ENCODE data around the gene TRMT6.

TRMT6 gene

DNA sequence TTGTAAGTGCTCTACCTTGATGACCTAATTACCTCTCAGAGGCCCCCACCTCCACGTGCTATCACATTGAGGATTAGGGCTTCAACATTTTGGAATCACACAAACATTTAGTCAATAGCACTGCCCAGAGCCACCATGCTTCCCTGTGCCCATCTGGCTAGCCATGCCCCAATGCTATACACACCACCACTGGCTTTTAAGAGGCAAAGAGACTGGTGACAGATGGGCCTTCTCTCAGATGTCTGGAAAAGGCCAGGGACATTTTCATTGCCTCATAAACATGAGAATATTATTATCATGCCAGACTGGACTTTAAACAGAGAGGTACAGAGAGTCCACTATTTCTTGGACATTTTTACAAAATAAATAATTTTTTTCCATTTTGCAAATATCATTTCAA lies 29.8 kb downstream of the TRMT6 start:
- no peak overlapping the region for H3K56ac ChIP-seq (ENCODE audit: low read length)
- no peak overlapping the region for H3K4me2 ChIP-seq (ENCODE audit: low read length)
- H3K9ac ChIP-seq (ENCODE audit: low read length) = no peak overlapping the region
- WGBS (ENCODE audit: extremely low coverage, insufficient coverage, low lambda C conversion rate) = no CpG with 5 or more reads among the region's 1 CpG
- H3K79me2 ChIP-seq (ENCODE audit: control insufficient read depth, insufficient read depth, low read length) = no peaks in the 10 kb centered on the region
- H3K27ac ChIP-seq (ENCODE audit: low read depth, low read length) = no peak overlapping the region
- H3K4ac ChIP-seq (ENCODE audit: low read depth, low read length) = no peak overlapping the region
- no peak overlapping the region for H3K18ac ChIP-seq (ENCODE audit: low read length)
- no peak overlapping the region for H2BK5ac ChIP-seq (ENCODE audit: low read length)
- no peak overlapping the region for H2BK15ac ChIP-seq (replicated peaks; ENCODE audit: low read depth)
- no peaks in the 10 kb centered on the region for H3K36me3 ChIP-seq (ENCODE audit: control insufficient read depth, insufficient read depth, low read length)
- H4K8ac ChIP-seq (ENCODE audit: low read depth, low read length) = no peak overlapping the region
- no peak overlapping the region for H3K4me3 ChIP-seq (ENCODE audit: low read length)
- peaks cover 9% of the 10 kb centered on the region for H3K4me1 ChIP-seq (ENCODE audit: control insufficient read depth, low read depth, low read length)
- H4K5ac ChIP-seq (ENCODE audit: low read length) = no peak overlapping the region
- H3K79me1 ChIP-seq (ENCODE audit: low read length) = no peaks in the 10 kb centered on the region
- H3K27me3 ChIP-seq (ENCODE audit: insufficient read depth, low read length, poor library complexity) = no peaks in the 10 kb centered on the region
- H2AK5ac ChIP-seq (ENCODE audit: low read length) = no peak overlapping the region
- no peak overlapping the region for H2BK120ac ChIP-seq (ENCODE audit: low read depth, low read length)
- DNase-seq = peak; percentile 32
- no peak overlapping the region for H3K23ac ChIP-seq (ENCODE audit: low read length)

DNA sequence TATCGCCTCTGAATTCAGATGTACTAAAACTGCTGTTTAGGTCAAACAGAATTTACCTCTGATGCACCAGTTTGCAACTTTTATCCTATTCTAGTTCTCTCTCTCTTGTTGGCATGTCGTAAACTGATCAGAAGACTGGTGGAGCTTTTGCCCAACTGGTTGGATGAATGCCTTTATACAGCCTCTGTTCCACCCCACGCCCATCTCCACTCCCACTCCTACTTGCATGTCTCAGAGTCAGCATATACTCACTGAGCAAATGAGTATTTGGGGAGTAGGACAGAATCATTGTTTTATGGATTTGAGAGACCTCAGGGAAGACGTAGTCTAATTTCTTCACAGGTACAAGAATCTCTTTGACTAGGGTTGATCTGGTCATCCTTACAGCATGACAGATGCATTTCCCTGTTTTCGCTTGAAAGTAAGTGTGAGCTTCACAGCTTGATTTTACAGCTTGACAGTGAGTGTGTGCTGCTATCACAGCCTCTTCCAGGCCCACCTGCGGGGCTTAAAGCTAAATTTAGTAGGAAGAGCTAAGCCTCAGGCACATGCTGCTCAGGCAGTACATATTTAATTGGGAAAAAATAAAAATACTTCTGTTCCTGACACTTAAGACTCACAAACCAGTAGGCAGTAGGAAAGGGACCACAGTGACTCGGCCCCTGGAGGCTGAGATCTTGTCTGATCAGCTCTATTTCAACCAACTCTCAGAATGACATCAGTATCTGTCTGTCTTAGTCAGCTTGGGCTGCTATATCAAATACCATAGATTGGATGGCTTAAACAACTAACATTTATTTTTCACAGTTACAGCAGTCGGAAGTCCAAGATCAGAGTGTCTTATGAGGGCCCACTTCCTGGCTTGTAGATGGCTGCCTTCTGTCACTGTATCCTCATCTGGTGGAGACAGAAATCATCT lies 30.4 kb downstream of the TRMT6 start:
- H4K8ac ChIP-seq (ENCODE audit: low read depth, low read length) = no peak overlapping the region
- H3K18ac ChIP-seq (ENCODE audit: low read length) = no peak overlapping the region
- H3K4me3 ChIP-seq (ENCODE audit: low read length) = no peak overlapping the region
- H2AK5ac ChIP-seq (ENCODE audit: low read length) = no peak overlapping the region
- no peak overlapping the region for H4K5ac ChIP-seq (ENCODE audit: low read length)
- no peaks in the 10 kb centered on the region for H3K79me2 ChIP-seq (ENCODE audit: control insufficient read depth, insufficient read depth, low read length)
- H3K4ac ChIP-seq (ENCODE audit: low read depth, low read length) = no peak overlapping the region
- H3K23ac ChIP-seq (ENCODE audit: low read length) = no peak overlapping the region
- peak; percentile 79 for DNase-seq
- no CpG with 5 or more reads among the region's 8 CpGs for WGBS (ENCODE audit: extremely low coverage, insufficient coverage, low lambda C conversion rate)
- no peaks in the 10 kb centered on the region for H3K27me3 ChIP-seq (ENCODE audit: insufficient read depth, low read length, poor library complexity)
- no peak overlapping the region for H3K4me2 ChIP-seq (ENCODE audit: low read length)
- H3K56ac ChIP-seq (ENCODE audit: low read length) = no peak overlapping the region
- no peak overlapping the region for H3K27ac ChIP-seq (ENCODE audit: low read depth, low read length)
- H3K36me3 ChIP-seq (ENCODE audit: control insufficient read depth, insufficient read depth, low read length) = no peaks in the 10 kb centered on the region
- no peak overlapping the region for H2BK120ac ChIP-seq (ENCODE audit: low read depth, low read length)
- no peak overlapping the region for H2BK15ac ChIP-seq (replicated peaks; ENCODE audit: low read depth)
- H3K79me1 ChIP-seq (ENCODE audit: low read length) = no peaks in the 10 kb centered on the region
- H2BK5ac ChIP-seq (ENCODE audit: low read length) = no peak overlapping the region
- no peak overlapping the region for H3K9ac ChIP-seq (ENCODE audit: low read length)
- peaks cover 9% of the 10 kb centered on the region for H3K4me1 ChIP-seq (ENCODE audit: control insufficient read depth, low read depth, low read length)

DNA sequence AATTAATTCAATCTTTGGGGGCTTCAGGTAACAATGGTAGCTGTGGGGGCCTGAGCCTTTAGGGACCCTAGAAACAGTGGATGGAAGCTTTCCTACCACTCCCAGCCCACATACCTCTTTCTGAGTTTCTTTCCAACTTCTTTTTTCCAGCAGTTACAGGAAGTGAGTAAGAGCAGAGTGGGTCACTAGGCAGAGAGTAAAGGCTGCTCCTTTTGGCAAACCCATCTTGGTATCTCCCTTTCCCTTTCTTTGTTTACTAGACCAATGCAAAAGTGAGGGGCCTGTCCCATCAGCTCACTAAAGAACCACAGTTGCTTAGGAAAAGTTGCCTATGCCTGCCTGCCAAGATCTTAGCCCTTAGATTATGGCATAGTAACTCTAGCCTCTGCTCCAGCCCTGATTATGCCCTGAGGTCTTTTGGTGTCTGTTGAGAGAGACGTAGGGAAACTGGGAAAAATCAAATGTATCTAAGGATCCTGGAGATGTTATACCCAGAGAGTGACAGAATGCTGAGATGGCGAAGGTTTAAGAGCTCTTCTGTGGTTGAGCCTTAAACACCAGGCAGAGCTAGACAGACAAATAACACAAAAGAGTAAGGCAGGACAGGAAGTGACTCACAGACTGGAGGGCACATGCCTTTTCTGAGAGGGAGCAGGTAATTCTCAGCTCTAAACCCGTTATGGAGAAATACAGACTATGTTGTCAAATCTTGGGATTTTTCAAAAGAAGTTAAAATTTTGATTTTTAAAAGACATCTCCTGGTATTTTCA lies 31.3 kb downstream of the TRMT6 start:
- Histone ChIP-seq H3K79me2 (ENCODE audit: control insufficient read depth, insufficient read depth, low read length) (no peaks in the 10 kb centered on the region), H3K9ac (ENCODE audit: low read length) (no peak overlapping the region), H2AK5ac (ENCODE audit: low read length) (no peak overlapping the region), H3K4me3 (ENCODE audit: low read length) (no peak overlapping the region), H3K4me2 (ENCODE audit: low read length) (no peak overlapping the region), H4K5ac (ENCODE audit: low read length) (no peak overlapping the region), H3K27ac (ENCODE audit: low read depth, low read length) (peak overlapping the region; percentile 7), H3K56ac (ENCODE audit: low read length) (no peak overlapping the region), H3K18ac (ENCODE audit: low read length) (no peak overlapping the region), H2BK15ac (replicated peaks; ENCODE audit: low read depth) (no peak overlapping the region), H2BK5ac (ENCODE audit: low read length) (no peak overlapping the region), H3K4me1 (ENCODE audit: control insufficient read depth, low read depth, low read length) (peaks cover 9% of the 10 kb centered on the region), H3K79me1 (ENCODE audit: low read length) (no peaks in the 10 kb centered on the region), H3K27me3 (ENCODE audit: insufficient read depth, low read length, poor library complexity) (no peaks in the 10 kb centered on the region), H4K8ac (ENCODE audit: low read depth, low read length) (no peak overlapping the region), H2BK120ac (ENCODE audit: low read depth, low read length) (no peak overlapping the region), H3K36me3 (ENCODE audit: control insufficient read depth, insufficient read depth, low read length) (no peaks in the 10 kb centered on the region), H3K23ac (ENCODE audit: low read length) (no peak overlapping the region), H3K4ac (ENCODE audit: low read depth, low read length) (no peak overlapping the region)
- DNase-seq = peak; percentile 73
- WGBS (ENCODE audit: extremely low coverage, insufficient coverage, low lambda C conversion rate) = no CpG with 5 or more reads among the region's 3 CpGs

DNA sequence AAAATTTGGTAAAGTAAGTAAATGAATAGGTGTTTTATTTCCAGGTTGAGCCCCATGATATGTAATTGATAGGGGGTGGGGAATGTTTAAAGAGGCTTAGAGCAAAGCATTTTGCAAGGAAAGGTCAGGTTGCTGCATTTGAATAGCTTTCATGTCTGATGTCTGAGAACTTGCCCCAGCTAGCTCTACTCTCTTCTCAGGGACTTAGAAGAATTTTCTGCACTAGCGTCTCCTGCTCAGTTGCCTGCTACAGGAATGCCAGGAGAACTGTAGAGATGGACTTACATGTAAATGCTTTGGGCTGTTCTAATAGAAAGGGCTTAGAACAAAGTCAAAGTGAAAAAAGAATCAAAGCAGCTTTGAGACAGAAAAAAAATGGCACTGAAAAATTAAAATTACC lies 35.5 kb downstream of the TRMT6 start:
- H2BK15ac ChIP-seq (replicated peaks; ENCODE audit: low read depth) = no peak overlapping the region
- H3K4me2 ChIP-seq (ENCODE audit: low read length) = no peak overlapping the region
- H3K9ac ChIP-seq (ENCODE audit: low read length) = no peak overlapping the region
- no peak overlapping the region for H4K5ac ChIP-seq (ENCODE audit: low read length)
- H2BK120ac ChIP-seq (ENCODE audit: low read depth, low read length) = no peak overlapping the region
- peak; percentile 5 for DNase-seq
- H3K4me1 ChIP-seq (ENCODE audit: control insufficient read depth, low read depth, low read length) = peaks cover 8% of the 10 kb centered on the region
- H3K36me3 ChIP-seq (ENCODE audit: control insufficient read depth, insufficient read depth, low read length) = no peaks in the 10 kb centered on the region
- H3K23ac ChIP-seq (ENCODE audit: low read length) = no peak overlapping the region
- H3K27me3 ChIP-seq (ENCODE audit: insufficient read depth, low read length, poor library complexity) = no peaks in the 10 kb centered on the region
- no peak overlapping the region for H4K8ac ChIP-seq (ENCODE audit: low read depth, low read length)
- no peaks in the 10 kb centered on the region for H3K79me2 ChIP-seq (ENCODE audit: control insufficient read depth, insufficient read depth, low read length)
- H3K56ac ChIP-seq (ENCODE audit: low read length) = no peak overlapping the region
- H3K79me1 ChIP-seq (ENCODE audit: low read length) = no peaks in the 10 kb centered on the region
- no peak overlapping the region for H3K4ac ChIP-seq (ENCODE audit: low read depth, low read length)
- H3K27ac ChIP-seq (ENCODE audit: low read depth, low read length) = no peak overlapping the region
- WGBS (ENCODE audit: extremely low coverage, insufficient coverage, low lambda C conversion rate) = no CpG with 5 or more reads among the region's 1 CpG
- no peak overlapping the region for H2AK5ac ChIP-seq (ENCODE audit: low read length)
- no peak overlapping the region for H3K4me3 ChIP-seq (ENCODE audit: low read length)
- no peak overlapping the region for H2BK5ac ChIP-seq (ENCODE audit: low read length)
- no peak overlapping the region for H3K18ac ChIP-seq (ENCODE audit: low read length)

DNA sequence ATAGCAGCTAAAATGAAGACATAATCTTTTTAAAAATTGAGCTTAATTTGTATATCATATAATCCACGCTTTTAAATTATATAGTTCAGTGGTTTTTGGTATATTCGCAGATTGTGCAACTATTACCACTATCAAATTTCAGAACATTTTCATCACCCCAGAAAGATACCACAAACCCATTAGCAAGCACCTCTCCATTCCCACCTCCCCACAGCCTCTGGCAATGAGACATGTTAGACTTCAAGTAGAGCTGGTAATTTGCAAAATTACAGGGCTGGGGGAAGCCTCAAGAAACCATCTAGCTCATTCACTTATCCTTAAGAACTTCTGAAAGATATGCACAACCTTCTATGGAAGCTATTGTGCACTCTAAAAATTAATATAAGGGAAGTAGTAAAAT lies 37.2 kb downstream of the TRMT6 start:
- no peak overlapping the region for H3K27ac ChIP-seq (ENCODE audit: low read depth, low read length)
- H3K4me2 ChIP-seq (ENCODE audit: low read length) = no peak overlapping the region
- no peak overlapping the region for H3K23ac ChIP-seq (ENCODE audit: low read length)
- no peaks in the 10 kb centered on the region for H3K27me3 ChIP-seq (ENCODE audit: insufficient read depth, low read length, poor library complexity)
- H2BK15ac ChIP-seq (replicated peaks; ENCODE audit: low read depth) = no peak overlapping the region
- no peak overlapping the region for H3K9ac ChIP-seq (ENCODE audit: low read length)
- H3K4me3 ChIP-seq (ENCODE audit: low read length) = no peak overlapping the region
- no peak overlapping the region for H3K56ac ChIP-seq (ENCODE audit: low read length)
- DNase-seq = no peak
- no peak overlapping the region for H3K18ac ChIP-seq (ENCODE audit: low read length)
- no peaks in the 10 kb centered on the region for H3K79me1 ChIP-seq (ENCODE audit: low read length)
- no peaks in the 10 kb centered on the region for H3K36me3 ChIP-seq (ENCODE audit: control insufficient read depth, insufficient read depth, low read length)
- H2AK5ac ChIP-seq (ENCODE audit: low read length) = no peak overlapping the region
- no peak overlapping the region for H2BK120ac ChIP-seq (ENCODE audit: low read depth, low read length)
- no peak overlapping the region for H4K5ac ChIP-seq (ENCODE audit: low read length)
- no CpG with 5 or more reads among the region's 2 CpGs for WGBS (ENCODE audit: extremely low coverage, insufficient coverage, low lambda C conversion rate)
- H3K4ac ChIP-seq (ENCODE audit: low read depth, low read length) = no peak overlapping the region
- H3K79me2 ChIP-seq (ENCODE audit: control insufficient read depth, insufficient read depth, low read length) = no peaks in the 10 kb centered on the region
- no peak overlapping the region for H2BK5ac ChIP-seq (ENCODE audit: low read length)
- H4K8ac ChIP-seq (ENCODE audit: low read depth, low read length) = no peak overlapping the region
- peaks cover 2% of the 10 kb centered on the region for H3K4me1 ChIP-seq (ENCODE audit: control insufficient read depth, low read depth, low read length)
